IMR-90 (cell line): ENCODE results near the gene ACTR10. TPM values are rescaled to one million over a fixed set of nuclear protein-coding genes. Genes with fewer than 3 reads are reported as not detected.

Experiments used
- ATAC-seq: fragments of 200-7000 bp; cut with Tn5 transposase; 2 replicates; pipeline ENCODE4 v1.9.1; 2020; ENCODE audit warnings: low read depth, mild to moderate bottlenecking, moderate library complexity
- BruUV-seq: library from RNA; stranded (reverse); fragments of 400-500 nt; replicated peaks from 2 replicates; lab custom pipeline; 2021; lab: Mats Ljungman, UMichigan
- CTCF ChIA-PET: fragments of 300-600 bp; formaldehyde crosslinking; extraction: SDS; loops from one replicate; lab custom pipeline; 2021; ENCODE audit warnings: antibody characterized with exemption; lab: Yijun Ruan, JAX
- POLR2A ChIA-PET: fragments of 300-600 bp; sonication (Branson Sonifier 250); formaldehyde crosslinking; loops from one replicate; lab custom pipeline; 2022; ENCODE audit warnings: antibody characterized with exemption; ENCODE audit not compliant: unreplicated experiment; lab: Charles Lee
- DNase-seq: peaks from one replicate; pipeline ENCODE4 v3.0.0; 2013
- H2AFZ ChIP-seq: replicated peaks from 2 replicates; pipeline ENCODE3; 2013; ENCODE audit warnings: low read length, mild to moderate bottlenecking; ENCODE audit not compliant: poor library complexity
- H2AK5ac ChIP-seq: 2 replicates; pipeline ENCODE4 v1.6.1; 2013; ENCODE audit warnings: low read depth, low read length, inconsistent platforms
- H2AK9ac ChIP-seq: replicated peaks from 2 replicates; pipeline ENCODE3; 2013; ENCODE audit warnings: mild to moderate bottlenecking, low read depth, low read length, moderate library complexity; ENCODE audit not compliant: poor library complexity
- H2BK120ac ChIP-seq: 2 replicates; pipeline ENCODE4 v1.6.1; 2013; ENCODE audit warnings: low read depth, low read length, inconsistent platforms
- H2BK15ac ChIP-seq: 3 replicates; pipeline ENCODE4 v1.6.1; 2013; ENCODE audit warnings: low read depth, low read length, inconsistent platforms
- H2BK20ac ChIP-seq: 2 replicates; pipeline ENCODE4 v1.6.1; 2013; ENCODE audit warnings: low read depth, mild to moderate bottlenecking, inconsistent platforms, low read length, moderate library complexity
- H2BK5ac ChIP-seq: 2 replicates; pipeline ENCODE4 v1.6.1; 2013; ENCODE audit warnings: mild to moderate bottlenecking, low read depth, low read length, inconsistent platforms; ENCODE audit not compliant: poor library complexity, severe bottlenecking
- H3K14ac ChIP-seq: replicated peaks from 2 replicates; pipeline ENCODE4 v1.6.1; 2013; ENCODE audit warnings: low read depth, low read length, inconsistent platforms
- H3K18ac ChIP-seq: 2 replicates; pipeline ENCODE4 v1.6.1; 2013; ENCODE audit warnings: low read depth, low read length, control low read depth
- H3K23ac ChIP-seq: 2 replicates; pipeline ENCODE4 v1.6.1; 2013; ENCODE audit warnings: low read depth, low read length, inconsistent platforms
- H3K27ac ChIP-seq: 2 replicates; pipeline ENCODE4 v1.5.1; 2013; ENCODE audit warnings: mild to moderate bottlenecking, control low read depth, low read length; ENCODE audit not compliant: insufficient read depth
- H3K27me3 ChIP-seq: 2 replicates; pipeline ENCODE4 v1.6.1; 2013; ENCODE audit warnings: low read length; ENCODE audit not compliant: control insufficient read depth, insufficient read depth
- H3K36me3 ChIP-seq: 2 replicates; pipeline ENCODE4 v1.6.1; 2013; ENCODE audit warnings: low read length, mixed read lengths; ENCODE audit not compliant: control insufficient read depth, insufficient read depth
- H3K4ac ChIP-seq: 2 replicates; pipeline ENCODE4 v1.6.1; 2013; ENCODE audit warnings: low read depth, low read length, inconsistent platforms
- H3K4me1 ChIP-seq: 2 replicates; pipeline ENCODE4 v1.6.1; 2013; ENCODE audit warnings: low read length, mixed read lengths; ENCODE audit not compliant: control insufficient read depth, insufficient read depth
- H3K4me2 ChIP-seq: 2 replicates; pipeline ENCODE4 v1.6.1; 2013; ENCODE audit warnings: low read depth, mild to moderate bottlenecking, control low read depth, low read length, moderate library complexity
- H3K4me3 ChIP-seq: 2 replicates; pipeline ENCODE4 v1.5.1; 2013; ENCODE audit warnings: low read depth, mild to moderate bottlenecking, control low read depth, low read length, moderate library complexity; ENCODE audit not compliant: insufficient read depth
- H3K56ac ChIP-seq: 2 replicates; pipeline ENCODE4 v1.6.1; 2013; ENCODE audit warnings: low read length, inconsistent platforms; ENCODE audit not compliant: insufficient read depth; ENCODE audit errors: extremely low read depth
- H3K79me1 ChIP-seq, 2 experiments: 2 replicates each; pipeline ENCODE4 v1.6.1; 2013; ENCODE audit warnings: low read length in 2 of 2, inconsistent platforms in 1 of 2, low read depth in 1 of 2
- H3K9ac ChIP-seq: 2 replicates; pipeline ENCODE4 v1.6.1; 2013; ENCODE audit warnings: low read depth, low read length, control low read depth
- H3K9me1 ChIP-seq: 2 replicates; pipeline ENCODE4 v1.6.1; 2013; ENCODE audit warnings: low read length, inconsistent platforms; ENCODE audit not compliant: insufficient read depth
- H3K9me3 ChIP-seq: 2 replicates; pipeline ENCODE4 v1.6.1; 2013; ENCODE audit warnings: low read length; ENCODE audit not compliant: control insufficient read depth, insufficient read depth
- H4K20me1 ChIP-seq: 2 replicates; pipeline ENCODE4 v1.6.1; 2013; ENCODE audit warnings: low read length, inconsistent platforms; ENCODE audit not compliant: insufficient read depth
- H4K5ac ChIP-seq: 2 replicates; pipeline ENCODE4 v1.6.1; 2013; ENCODE audit warnings: mild to moderate bottlenecking, low read depth, low read length, control low read depth
- H4K8ac ChIP-seq, 2 experiments: 2 replicates each; pipeline ENCODE4 v1.6.1; 2013; ENCODE audit warnings: low read depth in 2 of 2, low read length in 2 of 2, control low read depth in 1 of 2, inconsistent platforms in 1 of 2
- H4K91ac ChIP-seq: 2 replicates; pipeline ENCODE4 v1.6.1; 2013; ENCODE audit warnings: low read depth, low read length, inconsistent platforms; ENCODE audit not compliant: insufficient read depth
- MXI1 ChIP-seq: IDR thresholded peaks from 2 replicates; pipeline ENCODE4 v1.6.1; 2012; ENCODE audit warnings: low read depth, mild to moderate bottlenecking, low read length, moderate library complexity, borderline replicate concordance
- WGBS, 2 experiments: methylation state at CpG; one replicate each; pipeline versions ENCODE4 v1.1.5 to v1.1.7; 2013; ENCODE audit warnings: missing lambda C conversion rate in 2 of 2; ENCODE audit not compliant: insufficient read length in 1 of 2; ENCODE audit errors: extremely low coverage in 2 of 2; 5-methylcytosine and 5-hydroxymethylcytosine counted together
- dilution Hi-C: fragments of 300-500 bp; cut with HindIII; formaldehyde crosslinking; loops from one replicate; pipeline ENCODE4 v1.14.3; 2018; ENCODE audit warnings: low sequenced_read_pairs; ENCODE audit not compliant: unreplicated experiment
- in situ Hi-C: fragments of 300-500 bp; cut with MboI; formaldehyde crosslinking; loops from 3 replicates; pipeline ENCODE4 v1.14.3; 2019; ENCODE audit warnings: low sequenced_read_pairs, inconsistent platforms, mixed read lengths
- intact Hi-C: fragments of 100-400 bp; cut with micrococcal nuclease; formaldehyde crosslinking; loops from 2 replicates; pipeline ENCODE4 v1.10.0; 2022
- polyA plus RNA-seq, 3 experiments: library from polyadenylated mRNA; depleted of rRNA; stranded (reverse); fragments of >200 nt; gene quantifications; 2 replicates each; pipeline ENCODE4 v1.2.3, GENCODE V29; 2012; ENCODE audit warnings: low replicate concordance in 1 of 3
- total RNA-seq: library from RNA; depleted of rRNA; stranded (reverse); fragments of >200 nt; gene quantifications from 2 replicates; pipeline ENCODE4 v1.2.3, GENCODE V29; 2012

ACTR10 gene
- total and polyA plus RNA-seq, 2 of the 4 experiments (the other 2 are of a cell fraction) = 71.0 to 71.7 TPM

GRCh38 chr14:58278177-58278576 is 78.2 kb downstream of the ACTR10 start:
- DNase-seq = no peak
- ATAC-seq = no peak
- POLR2A ChIA-PET = no interaction called here
- H2BK20ac ChIP-seq = no peak overlapping the region
- H3K18ac ChIP-seq = no peak overlapping the region
- H3K9me1 ChIP-seq = no peaks in the 10 kb centered on the region
- no peak overlapping the region for H3K23ac ChIP-seq
- CTCF ChIA-PET = no interaction called here
- 89% methylated on average over 4 of the region's 8 CpGs; no CpG with 5 or more reads in 1 of the 2 experiments for WGBS, 2 experiments
- H3K4me2 ChIP-seq = no peak overlapping the region
- H2AFZ ChIP-seq = no peak overlapping the region
- H3K79me1 ChIP-seq = peaks cover 24 to 55% of the 10 kb centered on the region in 2 experiments
- H3K14ac ChIP-seq = no peak overlapping the region
- H3K4ac ChIP-seq = no peak overlapping the region
- no peaks in the 10 kb centered on the region for H3K27me3 ChIP-seq
- no peak overlapping the region for H2AK5ac ChIP-seq
- H2BK120ac ChIP-seq = no peak overlapping the region
- H3K36me3 ChIP-seq = peaks cover 24% of the 10 kb centered on the region
- H3K56ac ChIP-seq = no peak overlapping the region
- no peak overlapping the region for H3K4me3 ChIP-seq
- intact Hi-C loops (no loop called here), in situ Hi-C loops (no loop called here), dilution Hi-C loops (no loop called here)
- no peaks in the 10 kb centered on the region for H3K9me3 ChIP-seq
- H2BK15ac ChIP-seq = no peak overlapping the region
- no peak overlapping the region for H4K91ac ChIP-seq
- H2AK9ac ChIP-seq = no peak overlapping the region
- no peak overlapping the region for H3K9ac ChIP-seq
- no peak overlapping the region for H4K5ac ChIP-seq
- no TSS peak for BruUV-seq
- H3K27ac ChIP-seq = no peak overlapping the region
- peaks cover 11% of the 10 kb centered on the region for H4K20me1 ChIP-seq
- no peak overlapping the region for H2BK5ac ChIP-seq
- no peak for TF ChIP-seq MXI1
- no peak overlapping the region for H4K8ac ChIP-seq
- peaks cover 4% of the 10 kb centered on the region; the same call in 1 of the 2 replicates for H3K4me1 ChIP-seq
